DND-41 (cell line): ENCODE results near the gene CBX5.
"Not testable (repeated sequence)": the region's sequence is repeated elsewhere in the genome, so short reads cannot be mapped to it uniquely, and the experiment has no call there.

ENCODE experiments used
- ATAC-seq: fragments of 200-7000 bp; cut with Tn5 transposase; 3 replicates; pipeline ENCODE4 v1.9.1; 2021; ENCODE audit warnings: low read depth; ENCODE audit not compliant: insufficient read depth
- DNase-seq: peaks from one replicate; pipeline ENCODE4 v3.0.0-alpha.2; 2020
- H2AFZ ChIP-seq: 2 replicates; pipeline ENCODE4 v1.6.0; 2012; ENCODE audit warnings: low read depth, low read length
- H3K27ac ChIP-seq: 2 replicates; pipeline ENCODE4 v1.5.1; 2012; ENCODE audit warnings: low read length, inconsistent platforms
- H3K27me3 ChIP-seq: fragments of 200-600 bp; sonication (generic); 2 replicates; pipeline ENCODE4 v1.6.0; 2012; ENCODE audit warnings: low read length, mild to moderate bottlenecking, inconsistent platforms; ENCODE audit not compliant: insufficient read depth, poor library complexity
- H3K36me3 ChIP-seq: 2 replicates; pipeline ENCODE4 v1.5.1; 2012; ENCODE audit warnings: low read length, inconsistent platforms; ENCODE audit not compliant: insufficient read depth
- H3K4me1 ChIP-seq: 2 replicates; pipeline ENCODE4 v1.5.1; 2012; ENCODE audit warnings: mild to moderate bottlenecking, low read length; ENCODE audit not compliant: insufficient read depth
- H3K4me2 ChIP-seq: 2 replicates; pipeline ENCODE4 v1.6.0; 2012; ENCODE audit warnings: mild to moderate bottlenecking, moderate library complexity, low read length, inconsistent platforms; ENCODE audit not compliant: insufficient read depth
- H3K4me3 ChIP-seq, 2 experiments: fragments of 200-600 bp in 1 of 2; shearing (Covaris generic) in 1 of 2; 2 replicates each; pipeline ENCODE4 v1.5.1; 2012 to 2016; ENCODE audit warnings: inconsistent platforms in 2 of 2, low read length in 2 of 2, mild to moderate bottlenecking in 2 of 2, low read depth in 1 of 2, moderate library complexity in 1 of 2
- H3K79me2 ChIP-seq: 2 replicates; pipeline ENCODE4 v1.6.0; 2012; ENCODE audit warnings: low read length, inconsistent platforms; ENCODE audit not compliant: insufficient read depth
- H3K9ac ChIP-seq: 2 replicates; pipeline ENCODE4 v1.6.0; 2012; ENCODE audit warnings: low read depth, mild to moderate bottlenecking, inconsistent platforms, low read length, moderate library complexity
- H3K9me3 ChIP-seq: 2 replicates; pipeline ENCODE4 v1.5.1; 2012; ENCODE audit warnings: low read length, moderate library complexity, mild to moderate bottlenecking, inconsistent platforms; ENCODE audit not compliant: insufficient read depth, severe bottlenecking
- H4K20me1 ChIP-seq: 2 replicates; pipeline ENCODE4 v1.6.0; 2012; ENCODE audit warnings: low read length; ENCODE audit not compliant: insufficient read depth
- CTCF ChIP-seq: IDR thresholded peaks from 2 replicates; pipeline ENCODE4 v1.5.1; 2012; ENCODE audit warnings: borderline replicate concordance, low read length, moderate library complexity, mild to moderate bottlenecking; ENCODE audit not compliant: poor library complexity, severe bottlenecking; ENCODE audit errors: extremely low read depth
- EZH2 ChIP-seq: IDR thresholded peaks from 3 replicates; pipeline ENCODE4 v1.6.1; 2012; ENCODE audit warnings: borderline replicate concordance, low read depth, mild to moderate bottlenecking, moderate library complexity, low read length, inconsistent platforms; ENCODE audit not compliant: severe bottlenecking

Gene CBX5

DNA sequence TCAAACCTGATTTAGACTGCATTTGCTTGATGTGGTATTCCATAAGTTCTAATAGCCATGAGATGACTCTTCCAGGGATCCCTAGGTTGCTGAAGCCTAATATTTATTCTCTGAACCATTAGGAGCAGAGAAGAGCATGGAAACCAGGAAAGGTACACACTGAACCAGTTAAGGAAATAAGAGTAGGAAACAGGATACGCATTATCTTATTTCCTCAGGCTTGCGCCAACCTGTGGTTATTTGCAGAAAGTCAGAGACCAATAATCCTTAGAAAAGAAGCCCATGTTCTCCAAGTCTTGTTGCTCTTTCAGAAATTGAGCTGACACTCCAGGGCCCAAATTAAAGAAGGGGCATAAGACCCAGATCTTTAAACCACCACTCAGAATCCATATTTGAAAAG lies 49.4 kb downstream of the CBX5 start:
- Histone ChIP-seq H3K79me2 (no peaks in the 10 kb centered on the region), H3K9ac (no peak overlapping the region), H2AFZ (no peak overlapping the region), H3K4me3 (no peak overlapping the region), H3K27ac (no peak overlapping the region), H4K20me1 (no peaks in the 10 kb centered on the region), H3K36me3 (peaks cover 21% of the 10 kb centered on the region), H3K4me1 (no peaks in the 10 kb centered on the region), H3K4me2 (no peak overlapping the region), H3K27me3 (no peaks in the 10 kb centered on the region), H3K9me3 (no peaks in the 10 kb centered on the region)
- no peak for DNase-seq
- no peak for ATAC-seq
- TF ChIP-seq CTCF = no peak
- TF ChIP-seq EZH2 = no peak

GRCh38 chr12:54229624-54230212 lies 50.2 kb downstream of the CBX5 start:
- no peaks in the 10 kb centered on the region for H4K20me1 ChIP-seq
- no peak overlapping the region for H3K27ac ChIP-seq
- H3K4me1 ChIP-seq = no peaks in the 10 kb centered on the region
- H3K79me2 ChIP-seq = no peaks in the 10 kb centered on the region
- no peak overlapping the region for H3K4me3 ChIP-seq
- ATAC-seq = no peak
- no peak overlapping the region for H3K9ac ChIP-seq
- no peaks in the 10 kb centered on the region for H3K9me3 ChIP-seq
- DNase-seq = no peak
- H3K4me2 ChIP-seq = no peak overlapping the region
- H3K36me3 ChIP-seq = peaks cover 19% of the 10 kb centered on the region; the same call in 1 of the 2 replicates
- H3K27me3 ChIP-seq = no peaks in the 10 kb centered on the region
- TF ChIP-seq CTCF (no peak), EZH2 (no peak)
- no peak overlapping the region for H2AFZ ChIP-seq

- Histone ChIP-seq H3K79me2 (no peaks in the 10 kb centered on the region), H3K36me3 (peaks cover 13% of the 10 kb centered on the region; the same call in 1 of the 2 replicates), H3K27me3 (no peaks in the 10 kb centered on the region), H3K27ac (no peak overlapping the region), H4K20me1 (no peaks in the 10 kb centered on the region), H2AFZ (no peak overlapping the region), H3K9me3 (no peaks in the 10 kb centered on the region), H3K4me2 (no peak overlapping the region), H3K4me3 (no peak overlapping the region), H3K4me1 (no peaks in the 10 kb centered on the region), H3K9ac (no peak overlapping the region)
- TF ChIP-seq EZH2 (no peak), CTCF (no peak)
- ATAC-seq (no peak), DNase-seq (no peak)
Measured at GRCh38 chr12:54228471-54228870, 51.5 kb downstream of the CBX5 start.

DNA sequence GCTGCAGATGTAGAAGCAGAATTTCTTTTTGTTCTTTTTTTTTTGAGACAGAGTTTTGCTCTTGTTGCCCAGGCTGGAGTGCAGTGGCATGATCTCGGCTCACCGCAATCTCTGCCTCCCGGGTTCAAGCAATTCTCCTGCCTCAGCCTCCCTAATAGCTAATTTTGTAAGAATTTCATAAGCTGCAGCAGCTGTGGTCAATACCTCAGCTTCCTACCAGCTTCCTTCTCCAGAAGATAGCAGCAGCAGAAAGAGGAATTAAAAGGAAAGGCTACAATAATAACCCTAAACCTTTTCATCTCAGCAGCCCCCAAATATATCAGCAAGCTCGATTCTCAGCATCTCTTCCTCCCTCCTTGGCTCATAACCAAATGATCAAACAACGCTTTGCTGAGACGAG lies 52.0 kb downstream of the CBX5 start:
- H3K27me3 ChIP-seq, H3K79me2 ChIP-seq, H3K4me3 ChIP-seq, H3K4me2 ChIP-seq, H3K9me3 ChIP-seq, ATAC-seq, DNase-seq, H3K27ac ChIP-seq, H4K20me1 ChIP-seq, H3K9ac ChIP-seq, H2AFZ ChIP-seq, H3K36me3 ChIP-seq, H3K4me1 ChIP-seq: not testable (repeated sequence)
